Measurements from ENCODE around the gene MAP1S.

The MAP1S gene

DNA sequence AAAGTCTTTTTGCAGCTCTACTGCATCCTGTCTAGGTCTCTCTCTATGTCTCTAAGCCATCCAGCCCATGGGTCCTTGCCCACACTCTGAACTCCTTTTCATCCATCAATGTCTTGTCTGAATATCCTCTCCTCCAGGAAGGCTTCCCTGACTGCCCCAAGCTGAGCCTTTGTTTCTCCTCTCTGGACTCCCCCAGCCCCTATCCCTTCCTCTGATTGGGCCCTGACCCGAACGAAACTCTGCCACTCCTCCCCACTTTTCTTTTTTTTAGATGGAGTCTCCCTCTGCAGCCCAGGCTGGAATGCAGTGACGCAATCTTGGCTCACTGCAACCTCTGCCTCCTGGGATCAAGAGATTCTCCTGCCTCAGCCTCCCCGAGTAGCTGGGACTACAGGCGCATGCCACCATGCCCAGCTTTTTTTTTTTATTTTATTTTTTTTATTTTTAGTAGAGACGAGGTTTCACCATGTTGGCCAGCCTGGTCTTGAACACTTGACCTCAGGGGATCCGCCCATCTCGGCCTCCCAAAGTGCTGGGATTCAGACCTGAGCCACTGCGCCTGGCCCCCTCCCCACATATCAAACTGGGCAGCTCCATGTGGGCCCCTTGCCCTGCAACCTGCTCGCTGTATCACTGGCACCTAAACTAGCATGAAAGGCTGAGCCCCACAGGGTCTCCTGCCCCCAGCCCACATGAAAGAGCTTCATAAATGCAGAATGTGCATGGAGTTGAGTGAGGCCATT, 30.3 kb upstream of the MAP1S start:
- DNase-seq = no peak

DNA sequence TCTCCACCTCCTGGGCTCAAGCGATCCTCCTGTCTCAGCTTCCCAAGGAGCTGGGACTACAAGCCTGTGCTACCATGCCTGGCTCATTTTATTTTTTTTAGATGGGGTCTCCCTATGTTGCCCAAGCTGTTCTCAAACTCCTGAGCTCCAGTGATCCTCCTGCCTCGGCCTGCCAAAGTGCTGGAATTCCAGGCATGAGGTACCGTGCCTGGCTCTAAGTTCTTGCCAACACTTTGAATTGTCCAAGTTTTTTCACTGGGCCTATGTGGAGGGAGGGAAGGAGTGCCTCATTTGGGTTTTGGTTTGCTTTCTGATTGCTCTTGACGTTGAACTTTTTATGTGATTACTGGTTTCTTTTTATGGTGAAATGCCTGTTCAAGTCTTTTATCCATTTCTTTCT, 26.7 kb upstream of the MAP1S start:
- DNase-seq = no peak

DNA sequence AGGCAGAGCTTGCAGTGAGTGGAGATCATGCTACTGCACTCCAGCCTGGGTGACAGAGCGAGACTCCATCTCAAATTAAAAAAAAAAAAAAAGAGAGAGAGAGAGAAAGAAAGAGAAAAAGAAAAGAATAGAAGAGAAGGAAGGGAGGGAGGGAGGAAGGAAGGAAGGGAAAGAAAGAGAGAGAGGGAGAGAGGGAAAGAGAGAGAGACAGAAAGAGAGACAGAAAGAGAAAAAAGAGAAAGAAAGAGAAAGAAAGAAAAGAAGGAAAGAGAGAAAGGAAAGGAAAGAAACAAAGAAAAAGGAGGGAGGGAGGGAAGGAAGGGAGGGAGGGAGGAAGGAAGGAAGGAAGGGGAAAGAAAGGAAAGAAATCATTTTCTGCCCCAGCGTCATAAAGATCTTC, 24.1 kb upstream of the MAP1S start:
- no peak for DNase-seq

DNA sequence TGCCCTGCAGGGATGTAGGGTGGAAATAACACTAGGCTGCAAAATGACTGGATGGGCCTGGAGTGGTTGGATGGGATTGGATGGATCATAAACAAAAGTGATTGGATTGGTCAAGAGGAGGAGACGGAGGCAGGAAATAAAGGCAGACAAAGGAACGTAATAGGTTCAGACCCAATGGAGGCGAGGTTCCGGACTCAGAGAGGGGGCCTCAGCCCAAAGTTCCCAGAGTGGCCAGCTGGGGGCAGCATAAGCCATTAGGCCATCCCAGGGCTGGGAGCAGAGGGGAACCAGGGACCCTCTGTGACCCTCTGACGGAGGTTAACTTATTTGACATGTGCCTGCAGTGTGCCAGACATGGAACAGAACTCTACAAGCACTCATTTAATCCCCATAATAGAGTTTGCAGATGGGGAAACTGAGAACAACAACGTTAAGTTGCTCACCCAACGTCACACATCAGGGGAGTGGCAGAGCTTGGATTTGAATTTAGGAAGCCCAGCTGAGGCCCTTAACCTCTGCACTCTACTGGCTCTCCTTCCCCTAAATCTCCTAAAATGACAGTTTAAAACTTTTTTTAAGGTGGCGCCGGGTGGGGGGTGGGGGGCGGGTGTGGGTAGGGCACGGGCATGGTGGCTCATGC, 15.3 kb upstream of the MAP1S start:
- DNase-seq = no peak

DNA sequence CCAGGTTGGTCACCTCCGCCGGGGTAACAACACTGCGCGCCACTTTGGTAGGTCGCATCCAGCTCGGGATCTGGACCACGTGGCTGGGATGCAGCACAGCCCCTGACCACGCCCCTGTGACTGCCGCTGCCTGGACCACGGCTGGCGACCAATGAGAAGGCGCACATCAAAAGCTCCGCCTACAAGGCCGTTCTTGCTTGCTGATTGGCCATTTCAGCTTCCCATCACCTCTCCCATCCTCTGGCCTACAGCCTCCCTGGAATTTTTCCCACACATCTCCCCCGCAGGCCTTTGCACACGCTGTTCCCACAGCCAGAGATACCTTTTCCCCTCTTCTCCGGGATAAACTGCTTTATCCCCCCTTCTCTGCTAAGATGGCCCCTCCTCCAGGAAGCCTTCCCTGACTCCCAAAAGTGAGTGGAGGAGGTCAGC, 12.5 kb upstream of the MAP1S start:
- no peak for DNase-seq

DNA sequence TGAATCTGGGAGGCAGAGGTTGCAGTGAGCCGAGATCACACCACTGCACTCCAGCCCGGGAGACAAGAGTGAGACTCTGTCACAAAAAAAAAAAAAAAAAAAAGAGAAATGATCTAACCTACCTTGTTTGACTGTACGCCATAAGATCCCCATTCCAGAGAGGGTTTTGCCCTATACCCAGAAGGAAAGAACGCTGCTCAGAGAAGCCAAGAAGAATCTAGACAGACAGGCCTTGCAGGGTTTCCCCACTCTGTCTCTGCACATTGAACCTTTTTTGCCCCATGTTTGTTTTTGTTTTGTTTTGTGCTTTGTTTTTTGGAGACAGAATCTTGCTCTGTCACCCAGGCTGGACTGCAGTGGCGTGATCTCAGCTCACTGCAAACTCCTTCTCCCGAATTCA, 7.4 kb upstream of the MAP1S start:
- no peak for DNase-seq

DNA sequence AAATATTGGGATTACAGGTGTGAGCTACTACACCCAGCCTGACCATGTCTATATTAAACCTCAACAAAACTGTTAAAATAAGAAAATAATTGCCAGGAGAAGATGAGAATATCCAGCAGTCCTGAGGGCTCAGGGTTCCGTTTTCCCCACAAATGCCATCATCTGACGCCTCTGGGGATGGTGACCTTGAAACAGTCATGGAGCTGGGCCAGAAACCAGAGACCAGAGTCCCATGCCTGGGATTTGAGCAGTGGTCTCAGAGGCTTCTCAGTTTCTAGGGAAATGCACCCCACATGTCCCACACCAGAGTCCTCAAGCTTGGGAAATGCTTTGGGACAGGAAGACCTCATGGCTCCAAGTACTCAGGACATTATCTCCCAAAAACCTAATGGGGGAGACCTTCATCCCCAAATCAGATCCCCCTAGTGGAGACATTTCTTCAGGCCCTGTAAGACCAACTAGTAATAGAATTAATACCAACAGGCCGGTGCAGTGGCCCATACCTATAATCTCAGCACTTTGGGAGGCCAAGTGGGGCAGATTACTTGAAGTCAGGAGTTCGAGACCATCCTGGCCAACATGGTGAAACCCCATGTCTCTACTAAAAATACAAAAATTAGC, 2.9 kb upstream of the MAP1S start:
- no peak for DNase-seq

DNA sequence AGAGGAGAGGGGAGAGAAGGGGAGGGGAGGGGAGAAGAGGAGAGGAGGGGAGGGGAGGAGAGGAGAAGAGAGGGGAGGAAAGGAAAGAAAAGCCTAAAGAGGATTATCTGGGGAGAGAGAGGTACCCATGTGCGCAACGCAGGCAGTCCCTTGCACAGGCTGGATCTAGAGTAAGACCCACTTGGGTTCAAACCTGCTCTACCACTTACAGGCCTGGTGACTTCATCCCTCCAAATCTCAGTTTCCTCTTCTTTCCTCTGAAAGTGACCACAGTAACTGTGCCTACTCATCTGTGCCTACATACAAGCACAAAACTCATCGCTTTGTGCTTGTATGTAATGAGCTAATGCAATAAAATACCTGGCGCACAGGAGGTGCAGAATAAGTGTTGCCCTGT, 732 bp upstream of the MAP1S start:
- DNase-seq = no peak

DNA sequence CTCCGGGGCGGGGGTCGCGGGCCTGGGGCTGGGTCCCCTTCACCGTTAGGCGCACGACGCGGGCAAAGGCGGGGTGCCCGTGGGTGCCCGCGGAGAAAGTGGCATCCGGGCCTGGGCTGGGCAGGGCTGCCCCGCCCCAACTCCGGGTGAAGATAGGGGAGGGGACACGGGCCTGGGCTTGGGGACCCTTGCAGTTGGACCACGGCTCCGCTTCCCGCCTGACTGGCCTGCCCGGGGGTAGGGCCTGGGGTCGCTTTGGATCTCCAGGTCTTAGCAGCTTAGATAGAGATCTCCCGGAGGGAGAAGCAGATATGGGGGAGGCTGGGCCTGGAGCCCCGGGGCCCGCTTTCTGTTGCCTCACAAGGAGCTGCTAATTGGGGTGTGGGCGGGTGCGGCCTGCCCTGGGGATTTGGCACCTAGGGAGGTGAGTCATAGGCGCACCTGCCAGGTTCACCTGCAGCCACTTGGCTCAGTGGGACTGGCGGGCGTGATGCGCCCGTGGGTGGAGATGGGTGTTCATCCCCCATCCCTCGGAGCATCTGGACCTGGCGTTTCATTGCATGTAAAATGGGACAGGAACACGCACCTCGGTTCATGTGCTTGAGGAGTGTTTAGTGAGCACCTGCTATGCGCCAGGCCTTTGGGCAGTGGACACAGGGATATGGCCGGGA, 585 bp downstream of the MAP1S start:
- DNase-seq = no peak

DNA sequence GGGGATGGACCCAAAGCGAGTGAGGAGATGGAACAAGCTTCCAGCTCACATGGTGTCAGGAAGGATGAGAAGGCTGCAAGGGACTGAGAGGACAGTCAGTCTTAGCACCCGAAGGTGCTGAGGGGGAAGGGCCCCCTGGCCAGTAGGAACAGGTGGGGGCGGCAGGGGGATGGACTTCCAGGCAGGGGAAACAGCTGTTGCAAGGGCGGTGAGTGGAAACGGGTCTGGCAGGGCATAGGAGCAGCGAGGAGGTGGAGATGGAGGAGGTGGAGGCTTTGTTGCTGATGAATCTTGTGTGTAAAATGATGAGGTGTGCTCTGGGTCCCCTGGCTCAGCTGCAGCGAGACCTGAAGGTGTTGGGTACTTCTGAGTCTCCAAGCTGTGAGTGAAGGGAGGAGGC, 1.2 kb downstream of the MAP1S start:
- DNase-seq = no peak

DNA sequence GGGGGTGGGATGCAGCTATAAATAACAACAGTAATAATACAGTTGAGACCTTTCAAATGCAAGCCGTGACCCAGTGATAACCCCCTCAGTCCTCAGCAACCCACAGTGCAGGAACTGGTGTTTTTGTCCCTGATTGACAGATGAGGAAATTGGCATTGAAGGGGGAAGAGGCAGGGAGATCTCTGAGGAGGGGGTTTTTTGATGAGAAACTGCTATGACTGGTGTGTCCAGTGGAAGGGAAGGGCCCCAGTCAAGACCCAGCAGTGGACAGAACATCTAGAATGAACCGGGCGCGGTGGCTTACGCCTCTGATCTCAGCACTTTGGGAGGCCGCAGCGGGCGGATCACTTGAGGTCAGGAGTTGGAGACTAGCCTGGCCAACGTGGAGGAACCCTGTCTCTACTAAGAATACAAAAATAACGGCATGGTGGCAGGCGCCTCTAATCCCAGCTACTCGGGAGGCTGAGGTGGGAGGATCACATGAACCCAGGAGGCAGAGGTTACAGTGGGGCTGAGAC, 1.9 kb downstream of the MAP1S start:
- DNase-seq = no peak

DNA sequence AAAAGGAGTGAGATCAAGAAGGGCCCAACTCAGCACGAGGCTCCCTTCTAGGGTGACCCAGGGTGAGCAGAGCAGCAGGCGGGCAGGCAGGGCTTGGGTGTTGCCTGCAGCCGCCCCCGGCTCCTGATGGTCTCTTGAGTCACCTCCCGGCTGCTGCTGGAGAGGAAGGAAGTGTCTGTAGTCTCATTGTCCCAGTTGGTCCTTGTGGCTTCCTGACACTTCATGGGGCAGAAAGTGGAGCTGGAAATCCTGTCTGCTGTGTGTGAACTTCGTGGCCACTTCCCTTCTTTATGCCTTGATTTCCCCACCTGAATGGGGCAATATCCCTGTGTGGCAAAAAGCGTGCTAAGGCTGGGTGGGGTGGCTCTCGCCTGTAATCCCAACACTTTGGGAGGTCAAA, 2.5 kb downstream of the MAP1S start:
- peak in 1 of 2 experiments; percentile 33 for DNase-seq

DNA sequence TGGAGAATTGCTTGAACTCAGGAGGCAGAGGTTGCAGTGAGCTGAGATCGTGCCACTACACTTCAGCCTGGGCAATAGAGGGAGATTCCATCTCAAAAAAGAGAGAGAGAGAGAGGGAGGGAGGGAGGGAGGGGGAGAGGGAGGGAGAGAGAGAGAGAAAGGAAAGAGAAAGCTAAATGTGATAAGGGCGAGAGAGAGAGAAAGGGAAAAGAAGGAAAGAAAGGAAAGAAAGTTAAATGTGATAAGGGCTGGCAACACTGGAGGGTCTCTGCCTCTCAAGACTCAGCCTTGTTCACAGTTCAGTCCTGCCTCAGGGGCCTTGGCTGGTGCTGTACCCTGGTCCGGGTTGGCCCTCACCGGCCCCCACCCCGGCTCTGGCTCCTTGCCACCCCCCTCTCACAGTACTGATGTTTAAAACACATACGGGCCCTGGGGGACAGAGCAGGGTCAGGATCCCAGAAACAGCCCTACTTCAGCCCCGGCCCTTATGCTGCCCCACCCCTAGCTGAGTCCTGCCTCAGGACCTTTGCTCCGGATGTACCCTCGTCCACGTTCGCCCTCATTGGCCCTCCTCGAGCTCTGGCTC, 3.5 kb downstream of the MAP1S start:
- DNase-seq = no peak

DNA sequence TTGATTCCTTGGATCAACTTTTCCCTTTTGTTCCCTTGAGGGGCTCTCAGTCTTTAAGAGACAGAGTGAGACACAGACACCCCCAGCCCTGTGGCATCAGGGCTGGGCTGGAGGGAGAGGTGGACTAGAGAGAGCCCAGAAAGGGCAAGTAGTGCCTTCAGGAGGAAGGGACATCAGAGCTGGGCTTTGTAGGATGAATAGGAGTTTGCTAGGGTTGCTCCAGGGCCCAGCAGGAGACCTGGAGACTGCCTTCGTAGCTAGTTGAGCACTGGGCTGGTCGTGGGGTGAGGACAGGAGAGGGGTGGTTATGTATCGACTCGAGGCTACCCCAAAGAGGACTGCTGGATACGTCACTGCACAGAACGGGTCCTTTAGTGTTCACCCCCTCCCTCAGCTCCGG, 5.4 kb downstream of the MAP1S start:
- no peak for DNase-seq

DNA sequence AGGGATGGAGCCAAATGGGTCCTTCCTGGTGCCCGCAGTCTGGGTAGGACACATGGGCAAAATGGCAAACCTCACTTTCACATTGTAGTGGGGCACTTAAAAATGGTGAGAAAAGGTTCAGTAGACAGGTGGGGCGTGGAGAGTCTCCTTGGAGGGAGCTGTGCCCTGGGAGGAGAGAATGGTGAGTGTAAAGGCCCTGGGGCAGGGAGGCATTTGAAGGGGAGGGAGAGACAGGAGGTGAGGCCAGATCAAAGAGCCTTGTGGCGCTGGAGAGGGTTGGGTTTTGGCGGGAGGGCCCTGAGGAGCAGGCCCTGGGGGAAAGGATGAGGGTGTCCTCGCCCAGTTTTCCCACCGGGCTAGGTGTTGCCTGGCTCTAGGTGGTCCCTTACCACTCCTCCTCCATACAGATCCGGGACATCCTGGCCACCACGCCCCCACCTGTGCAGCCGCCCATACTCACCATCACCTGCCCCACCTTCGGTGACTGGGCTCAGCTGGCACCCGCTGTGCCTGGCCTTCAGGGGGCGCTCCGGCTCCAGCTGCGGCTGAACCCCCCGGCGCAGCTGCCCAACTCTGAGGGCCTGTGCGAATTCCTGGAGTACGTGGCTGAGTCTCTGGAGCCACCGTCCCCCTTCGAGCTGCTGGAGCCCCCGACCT, 6.3 kb downstream of the MAP1S start:
- DNase-seq = no peak

DNA sequence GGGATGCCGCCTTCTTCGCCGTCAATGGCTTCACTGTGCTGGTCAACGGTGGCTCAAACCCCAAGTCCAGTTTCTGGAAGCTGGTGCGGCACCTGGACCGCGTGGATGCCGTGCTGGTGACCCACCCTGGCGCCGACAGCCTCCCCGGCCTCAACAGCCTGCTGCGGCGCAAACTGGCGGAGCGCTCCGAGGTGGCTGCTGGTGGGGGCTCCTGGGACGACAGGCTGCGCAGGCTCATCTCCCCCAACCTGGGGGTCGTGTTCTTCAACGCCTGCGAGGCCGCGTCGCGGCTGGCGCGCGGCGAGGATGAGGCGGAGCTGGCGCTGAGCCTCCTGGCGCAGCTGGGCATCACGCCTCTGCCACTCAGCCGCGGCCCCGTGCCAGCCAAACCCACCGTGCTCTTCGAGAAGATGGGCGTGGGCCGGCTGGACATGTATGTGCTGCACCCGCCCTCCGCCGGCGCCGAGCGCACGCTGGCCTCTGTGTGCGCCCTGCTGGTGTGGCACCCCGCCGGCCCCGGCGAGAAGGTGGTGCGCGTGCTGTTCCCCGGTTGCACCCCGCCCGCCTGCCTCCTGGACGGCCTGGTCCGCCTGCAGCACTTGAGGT, 7.0 kb downstream of the MAP1S start:
- DNase-seq = no peak

DNA sequence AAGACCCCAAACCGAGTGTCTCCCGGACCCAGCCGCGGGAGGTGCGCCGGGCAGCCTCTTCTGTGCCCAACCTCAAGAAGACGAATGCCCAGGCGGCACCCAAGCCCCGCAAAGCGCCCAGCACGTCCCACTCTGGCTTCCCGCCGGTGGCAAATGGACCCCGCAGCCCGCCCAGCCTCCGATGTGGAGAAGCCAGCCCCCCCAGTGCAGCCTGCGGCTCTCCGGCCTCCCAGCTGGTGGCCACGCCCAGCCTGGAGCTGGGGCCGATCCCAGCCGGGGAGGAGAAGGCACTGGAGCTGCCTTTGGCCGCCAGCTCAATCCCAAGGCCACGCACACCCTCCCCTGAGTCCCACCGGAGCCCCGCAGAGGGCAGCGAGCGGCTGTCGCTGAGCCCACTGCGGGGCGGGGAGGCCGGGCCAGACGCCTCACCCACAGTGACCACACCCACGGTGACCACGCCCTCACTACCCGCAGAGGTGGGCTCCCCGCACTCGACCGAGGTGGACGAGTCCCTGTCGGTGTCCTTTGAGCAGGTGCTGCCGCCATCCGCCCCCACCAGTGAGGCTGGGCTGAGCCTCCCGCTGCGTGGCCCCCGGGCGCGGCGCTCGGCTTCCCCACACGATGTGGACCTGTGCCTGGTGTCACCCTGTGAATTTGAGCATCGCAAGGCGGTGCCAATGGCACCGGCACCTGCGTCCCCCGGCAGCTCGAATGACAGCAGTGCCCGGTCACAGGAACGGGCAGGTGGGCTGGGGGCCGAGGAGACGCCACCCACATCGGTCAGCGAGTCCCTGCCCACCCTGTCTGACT, 7.9 kb downstream of the MAP1S start:
- no peak for DNase-seq

DNA sequence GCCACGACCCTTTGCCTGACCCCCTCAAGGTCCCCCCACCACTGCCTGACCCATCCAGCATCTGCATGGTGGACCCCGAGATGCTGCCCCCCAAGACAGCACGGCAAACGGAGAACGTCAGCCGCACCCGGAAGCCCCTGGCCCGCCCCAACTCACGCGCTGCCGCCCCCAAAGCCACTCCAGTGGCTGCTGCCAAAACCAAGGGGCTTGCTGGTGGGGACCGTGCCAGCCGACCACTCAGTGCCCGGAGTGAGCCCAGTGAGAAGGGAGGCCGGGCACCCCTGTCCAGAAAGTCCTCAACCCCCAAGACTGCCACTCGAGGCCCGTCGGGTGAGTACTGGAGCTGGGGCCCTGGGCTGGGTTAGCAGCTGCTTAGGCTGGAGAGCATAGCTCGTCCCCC, 8.6 kb downstream of the MAP1S start:
- DNase-seq = no peak

DNA sequence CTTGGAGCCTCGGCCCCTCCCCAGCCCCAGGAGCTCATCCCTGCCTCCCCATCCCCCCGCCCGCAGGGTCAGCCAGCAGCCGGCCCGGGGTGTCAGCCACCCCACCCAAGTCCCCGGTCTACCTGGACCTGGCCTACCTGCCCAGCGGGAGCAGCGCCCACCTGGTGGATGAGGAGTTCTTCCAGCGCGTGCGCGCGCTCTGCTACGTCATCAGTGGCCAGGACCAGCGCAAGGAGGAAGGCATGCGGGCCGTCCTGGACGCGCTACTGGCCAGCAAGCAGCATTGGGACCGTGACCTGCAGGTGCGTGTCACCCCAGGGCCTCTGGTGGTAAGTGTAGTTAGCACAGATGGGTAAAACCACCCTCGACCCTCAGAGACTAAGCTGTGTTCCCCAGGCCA, 13.8 kb downstream of the MAP1S start:
- no peak for DNase-seq

DNA sequence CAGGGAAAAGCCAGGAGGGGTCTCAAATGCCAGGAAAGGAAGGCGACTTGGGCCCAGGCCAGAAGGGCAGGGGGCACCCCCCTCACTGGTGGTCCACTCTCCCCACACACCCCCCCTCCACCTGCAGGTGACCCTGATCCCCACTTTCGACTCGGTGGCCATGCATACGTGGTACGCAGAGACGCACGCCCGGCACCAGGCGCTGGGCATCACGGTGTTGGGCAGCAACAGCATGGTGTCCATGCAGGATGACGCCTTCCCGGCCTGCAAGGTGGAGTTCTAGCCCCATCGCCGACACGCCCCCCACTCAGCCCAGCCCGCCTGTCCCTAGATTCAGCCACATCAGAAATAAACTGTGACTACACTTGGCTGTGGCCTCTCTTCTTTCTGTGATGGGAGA, 14.9 kb downstream of the MAP1S start:
- no peak for DNase-seq

DNA sequence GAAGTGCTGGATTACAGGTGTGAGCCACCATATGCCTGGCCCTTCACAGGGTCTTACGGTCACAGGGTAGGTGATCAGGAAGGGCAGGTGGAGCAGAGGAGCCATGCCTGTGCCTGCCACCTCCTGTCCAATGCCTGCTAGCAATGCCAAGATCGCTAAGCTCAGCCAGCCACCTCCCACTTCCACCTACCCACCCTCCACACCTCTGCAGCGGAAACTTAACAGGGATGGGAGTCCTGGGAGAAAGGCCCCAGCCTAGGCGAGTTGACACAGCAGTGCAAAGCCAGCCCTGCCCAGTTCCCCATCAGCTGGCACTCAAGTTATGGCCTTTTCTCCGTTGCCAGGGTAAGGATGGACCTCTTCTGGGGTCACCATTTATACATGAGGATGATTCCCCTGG, 16.1 kb downstream of the MAP1S start:
- no peak for DNase-seq
